Ishikawa (cell line): ENCODE results near the gene RBPJ.

Experiments used
- CREB1 ChIP-seq: IDR thresholded peaks from 2 replicates; pipeline ENCODE4 v1.6.1; 2012; ENCODE audit warnings: low read depth
- EP300 ChIP-seq: IDR thresholded peaks from 2 replicates; pipeline ENCODE4 v1.6.1; 2012; ENCODE audit warnings: borderline replicate concordance
- MAX ChIP-seq: IDR thresholded peaks from 2 replicates; pipeline ENCODE4 v1.6.1; 2012
- TAF1 ChIP-seq: IDR thresholded peaks from 2 replicates; pipeline ENCODE4 v1.6.1; 2012; ENCODE audit warnings: low read depth, mild to moderate bottlenecking
- TEAD4 ChIP-seq: IDR thresholded peaks from 2 replicates; pipeline ENCODE4 v1.6.1; 2012
- ZBTB7A ChIP-seq: IDR thresholded peaks from 2 replicates; pipeline ENCODE4 v1.6.1; 2012; ENCODE audit warnings: low read depth
- TF ChIP-seq, protein P1 (sequence below): IDR thresholded peaks from 2 replicates; pipeline ENCODE4 v1.6.1; 2012; ENCODE audit warnings: low read depth, mild to moderate bottlenecking

GRCh38 chr4:26317766-26318165, 3.0 kb upstream of the RBPJ start:
- TF ChIP-seq ZBTB7A (no peak), CREB1 (no peak), MAX (no peak), EP300 (no peak), TEAD4 (no peak), TAF1 (no peak)
- TF ChIP-seq, protein P1, sequence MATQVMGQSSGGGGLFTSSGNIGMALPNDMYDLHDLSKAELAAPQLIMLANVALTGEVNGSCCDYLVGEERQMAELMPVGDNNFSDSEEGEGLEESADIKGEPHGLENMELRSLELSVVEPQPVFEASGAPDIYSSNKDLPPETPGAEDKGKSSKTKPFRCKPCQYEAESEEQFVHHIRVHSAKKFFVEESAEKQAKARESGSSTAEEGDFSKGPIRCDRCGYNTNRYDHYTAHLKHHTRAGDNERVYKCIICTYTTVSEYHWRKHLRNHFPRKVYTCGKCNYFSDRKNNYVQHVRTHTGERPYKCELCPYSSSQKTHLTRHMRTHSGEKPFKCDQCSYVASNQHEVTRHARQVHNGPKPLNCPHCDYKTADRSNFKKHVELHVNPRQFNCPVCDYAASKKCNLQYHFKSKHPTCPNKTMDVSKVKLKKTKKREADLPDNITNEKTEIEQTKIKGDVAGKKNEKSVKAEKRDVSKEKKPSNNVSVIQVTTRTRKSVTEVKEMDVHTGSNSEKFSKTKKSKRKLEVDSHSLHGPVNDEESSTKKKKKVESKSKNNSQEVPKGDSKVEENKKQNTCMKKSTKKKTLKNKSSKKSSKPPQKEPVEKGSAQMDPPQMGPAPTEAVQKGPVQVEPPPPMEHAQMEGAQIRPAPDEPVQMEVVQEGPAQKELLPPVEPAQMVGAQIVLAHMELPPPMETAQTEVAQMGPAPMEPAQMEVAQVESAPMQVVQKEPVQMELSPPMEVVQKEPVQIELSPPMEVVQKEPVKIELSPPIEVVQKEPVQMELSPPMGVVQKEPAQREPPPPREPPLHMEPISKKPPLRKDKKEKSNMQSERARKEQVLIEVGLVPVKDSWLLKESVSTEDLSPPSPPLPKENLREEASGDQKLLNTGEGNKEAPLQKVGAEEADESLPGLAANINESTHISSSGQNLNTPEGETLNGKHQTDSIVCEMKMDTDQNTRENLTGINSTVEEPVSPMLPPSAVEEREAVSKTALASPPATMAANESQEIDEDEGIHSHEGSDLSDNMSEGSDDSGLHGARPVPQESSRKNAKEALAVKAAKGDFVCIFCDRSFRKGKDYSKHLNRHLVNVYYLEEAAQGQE: no peak
